ENCODE measurements around the gene SH3RF3.
A peak's percentile ranks its signal among the peaks of the same experiment; 100 is the strongest.

Gene SH3RF3

DNA sequence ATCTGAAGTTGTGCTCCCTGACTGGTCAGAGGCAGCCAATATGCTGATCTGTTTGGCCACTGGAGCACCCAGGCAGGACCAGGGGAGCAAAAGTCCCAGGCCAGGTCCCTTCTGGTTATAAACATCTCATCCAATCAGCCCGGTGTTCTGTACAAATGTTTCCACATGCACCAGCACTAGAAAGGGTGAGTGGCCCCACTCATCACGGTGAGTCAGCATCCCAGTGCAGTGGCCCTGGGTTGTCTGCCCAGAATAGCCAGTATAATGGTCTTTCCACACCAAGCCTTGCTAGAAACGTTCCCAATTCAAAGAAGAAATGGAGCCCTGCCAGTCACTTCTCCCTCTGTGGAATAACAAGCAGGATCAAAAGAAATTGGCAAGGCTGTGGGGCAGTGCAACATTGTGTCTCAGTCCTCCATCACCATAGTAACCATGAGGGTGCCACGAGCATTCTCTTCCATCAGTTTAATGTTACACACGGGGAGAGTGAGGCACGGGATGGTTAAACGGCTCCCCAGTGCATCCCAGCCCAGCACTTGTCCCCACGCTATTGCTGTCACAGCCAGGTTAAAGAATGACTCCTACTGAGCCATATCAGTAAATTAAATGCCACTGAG, 309.9 kb downstream of the SH3RF3 start:
- no peak for DNase-seq

DNA sequence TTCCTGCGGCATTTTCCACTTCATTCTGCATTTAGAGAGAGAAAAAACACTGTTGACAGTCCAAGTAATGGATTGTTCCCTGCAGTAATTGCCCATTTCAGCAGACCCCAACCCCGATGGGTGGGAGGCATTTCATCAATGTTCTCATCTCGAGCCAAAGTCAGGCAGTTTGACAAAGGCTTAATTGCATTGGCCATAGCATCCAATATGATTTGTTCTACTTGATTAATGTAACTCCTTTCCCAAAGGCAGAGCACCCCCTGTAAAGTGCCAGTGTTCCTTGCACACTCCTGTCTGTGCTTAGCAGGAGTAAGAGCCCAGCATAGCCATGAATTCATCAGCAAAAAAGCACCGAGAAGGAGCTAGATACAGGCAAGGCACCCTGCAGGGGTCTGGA, 310.4 kb downstream of the SH3RF3 start:
- DNase-seq = no peak

DNA sequence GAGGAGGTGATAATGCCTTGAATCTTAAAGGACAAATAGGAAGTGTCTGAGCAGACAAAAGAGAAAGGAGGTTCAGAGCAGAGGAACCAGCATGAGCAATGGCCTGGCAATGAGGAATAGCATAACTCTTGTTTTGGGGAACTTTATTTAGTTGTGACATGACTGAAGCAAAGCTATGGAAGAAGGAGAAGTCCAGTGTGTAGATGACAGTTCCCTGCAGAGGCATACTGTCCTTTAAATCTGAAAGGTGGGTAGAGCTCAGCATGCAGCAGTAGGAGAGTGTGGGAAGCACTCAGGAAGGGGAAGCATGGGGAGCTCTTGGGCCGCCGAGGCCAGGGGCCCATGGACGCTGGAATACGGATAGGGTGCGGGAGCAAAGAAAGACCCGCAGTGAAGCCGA, 311.0 kb downstream of the SH3RF3 start:
- DNase-seq = no peak

DNA sequence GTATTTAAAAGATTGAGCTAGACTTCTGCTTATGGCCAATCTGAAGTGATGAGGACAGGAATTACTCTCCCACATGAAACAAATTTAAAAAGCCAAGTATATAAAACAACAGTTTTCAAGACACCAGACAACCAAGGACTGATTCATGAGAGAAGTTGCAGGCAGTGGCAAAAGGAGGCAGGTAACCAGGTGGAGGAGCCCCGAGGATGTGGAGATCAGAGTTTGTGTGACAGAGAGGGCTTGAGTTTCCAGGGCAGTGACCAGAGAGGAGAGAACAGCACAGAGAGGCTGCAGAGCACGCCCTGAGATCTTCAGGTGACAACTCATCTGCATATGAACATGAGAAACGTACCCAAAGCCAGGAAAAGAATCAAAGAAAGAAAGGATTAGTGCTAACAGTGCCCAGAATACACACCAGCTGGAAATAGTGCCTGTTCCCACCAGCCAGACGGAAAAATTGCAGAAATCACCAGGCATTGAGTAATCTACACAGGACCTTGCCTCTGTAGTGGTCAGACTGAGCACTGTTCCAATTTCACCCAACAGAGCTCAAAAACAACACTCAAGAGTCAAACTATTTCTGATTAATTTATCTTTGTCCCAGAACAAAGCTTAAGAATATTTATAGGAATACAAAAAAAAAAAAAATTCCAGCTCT, 311.6 kb downstream of the SH3RF3 start:
- no peak for DNase-seq

DNA sequence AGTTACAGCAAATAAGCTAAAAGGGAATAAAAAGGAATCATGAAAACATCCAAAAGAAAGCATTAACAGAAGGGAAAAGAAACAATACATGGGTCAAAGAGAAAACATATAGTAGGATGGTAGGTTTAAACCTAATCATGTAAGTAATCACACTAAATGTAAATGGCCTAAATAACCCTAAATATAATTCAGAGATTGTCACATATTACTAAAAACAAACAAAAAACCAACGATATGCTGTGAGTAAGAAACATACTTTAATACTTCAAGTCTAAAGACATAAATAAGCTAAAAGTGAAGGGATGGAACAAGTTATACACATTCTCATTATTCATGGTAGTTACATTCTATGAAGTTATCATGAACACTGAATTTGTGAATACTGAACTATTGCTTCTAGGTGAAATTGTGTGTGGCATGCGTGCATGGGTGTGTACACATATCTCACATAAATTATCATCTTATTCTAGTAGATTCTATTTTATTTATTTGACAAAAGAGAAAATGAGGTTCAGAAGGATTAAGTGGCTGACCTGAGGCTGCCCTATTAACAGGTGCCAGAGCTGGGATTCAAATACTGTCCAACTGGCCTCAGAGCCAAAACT, 313.8 kb downstream of the SH3RF3 start:
- DNase-seq = no peak

DNA sequence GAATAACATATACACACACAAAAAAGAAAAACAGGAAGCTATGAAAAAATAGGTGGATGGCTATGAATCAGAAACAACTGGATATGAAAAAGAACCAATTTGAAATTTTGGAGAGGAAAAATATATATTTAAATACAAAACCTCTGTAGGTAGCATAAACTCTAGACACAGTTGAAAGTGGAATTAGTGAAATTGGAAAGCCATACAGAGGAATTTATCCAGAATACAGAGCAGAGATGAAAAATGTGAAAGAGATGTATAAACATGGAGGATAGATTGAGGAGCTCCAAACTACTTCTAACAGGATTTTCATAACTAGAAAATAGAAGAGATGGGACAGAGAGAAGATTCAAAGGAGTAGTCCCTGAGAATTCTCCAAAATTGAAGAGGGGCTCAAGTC, 315.9 kb downstream of the SH3RF3 start:
- DNase-seq = no peak

DNA sequence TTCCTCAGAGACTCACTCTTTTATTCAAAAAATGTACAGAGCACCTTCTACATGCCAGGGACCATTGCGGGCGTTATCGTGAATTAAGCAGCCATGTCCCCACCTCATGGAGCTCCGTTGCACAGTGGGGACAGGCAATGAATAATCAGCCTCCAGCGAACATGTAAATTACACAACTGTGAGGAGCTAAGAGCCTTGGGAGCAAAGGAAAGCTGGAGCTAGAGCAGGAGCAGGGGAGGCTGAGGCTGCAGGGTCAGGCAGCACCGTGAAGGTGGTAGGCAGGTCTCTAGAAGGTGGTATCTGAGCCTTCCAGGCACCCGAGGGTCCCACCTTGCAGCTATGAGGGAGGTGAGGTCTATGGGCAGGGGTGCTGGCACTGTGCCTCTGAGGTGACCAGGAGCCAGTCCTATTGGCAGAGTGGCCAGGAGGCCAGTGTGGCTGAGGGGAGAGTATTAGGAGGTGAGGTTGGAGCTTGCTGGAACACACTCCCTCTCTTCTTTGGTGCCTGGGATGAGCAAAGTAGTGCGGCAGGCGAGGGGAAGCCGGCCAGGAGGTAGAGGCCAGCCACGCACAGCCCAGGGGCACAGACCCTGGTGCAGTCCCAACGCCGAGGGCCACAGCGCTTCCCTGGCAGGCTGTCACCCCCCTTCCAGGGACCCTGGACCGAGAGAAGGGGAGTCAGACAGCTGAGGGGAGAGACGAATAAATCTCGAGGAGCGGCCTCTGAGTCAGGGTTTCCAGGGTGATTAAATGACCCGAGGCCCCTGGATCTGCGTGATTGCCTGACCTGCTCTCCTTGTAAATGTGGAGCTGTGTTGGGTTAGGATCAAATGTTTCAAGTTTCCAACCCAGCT, 317.5 kb downstream of the SH3RF3 start:
- DNase-seq = peak; percentile 56

DNA sequence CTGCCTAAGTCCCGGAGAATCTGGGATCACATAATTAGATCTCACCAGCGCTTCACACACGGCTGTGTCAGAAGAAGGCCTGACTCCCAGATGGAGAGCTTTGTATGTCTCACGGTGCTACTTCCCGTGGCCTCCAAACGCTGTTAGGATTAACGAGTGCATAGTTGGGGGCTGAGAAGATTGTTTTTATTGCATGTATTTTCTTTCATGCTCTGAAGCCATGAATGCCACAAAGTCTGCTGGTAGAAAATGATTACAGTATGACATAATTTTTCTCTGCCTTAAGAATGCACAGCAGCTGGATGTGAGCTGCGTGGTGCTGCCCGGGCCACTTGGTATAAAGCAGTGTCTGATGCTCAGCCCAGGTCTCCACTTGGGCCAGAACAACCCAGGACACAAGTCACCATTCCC, 318.3 kb downstream of the SH3RF3 start:
- peak; percentile 56 for DNase-seq

DNA sequence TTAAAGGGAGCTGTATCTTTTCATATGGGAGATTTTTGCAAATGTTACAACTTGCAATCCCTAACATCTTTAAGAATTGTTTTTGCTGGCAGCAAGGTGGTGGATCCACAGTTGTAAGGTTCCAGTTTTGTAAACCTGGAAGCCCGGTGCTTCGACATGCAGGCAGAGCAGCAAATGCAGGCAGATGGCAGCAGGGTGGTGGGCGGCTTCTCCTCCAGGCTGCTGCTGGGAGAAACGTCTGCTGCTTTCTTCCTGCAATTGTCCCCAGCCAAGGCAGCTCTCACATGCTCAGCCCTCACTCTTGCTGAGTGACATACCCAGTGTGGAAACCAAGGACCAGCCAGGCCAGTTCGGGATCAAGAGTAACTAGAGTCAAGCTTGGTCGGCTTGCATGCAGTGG, 318.8 kb downstream of the SH3RF3 start:
- DNase-seq = no peak

DNA sequence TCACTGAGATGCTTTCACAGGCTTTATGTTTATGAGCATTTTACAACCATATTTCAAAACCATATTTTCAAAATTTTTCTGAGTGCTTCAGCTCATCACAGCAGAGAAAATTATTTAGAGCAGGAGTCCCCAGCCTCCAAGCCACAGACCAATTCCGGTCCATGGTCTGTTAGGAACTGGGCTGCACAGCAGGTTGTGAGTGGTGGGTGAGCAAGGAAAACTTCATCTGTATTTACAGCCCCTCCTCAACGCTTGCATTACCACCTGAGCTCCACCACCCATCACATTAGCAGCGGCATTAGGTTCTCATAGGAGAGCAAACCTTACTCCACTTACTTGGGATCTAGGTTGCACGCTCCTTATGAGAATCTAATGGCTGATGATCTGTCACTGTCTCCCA, 319.2 kb downstream of the SH3RF3 start:
- DNase-seq = no peak

DNA sequence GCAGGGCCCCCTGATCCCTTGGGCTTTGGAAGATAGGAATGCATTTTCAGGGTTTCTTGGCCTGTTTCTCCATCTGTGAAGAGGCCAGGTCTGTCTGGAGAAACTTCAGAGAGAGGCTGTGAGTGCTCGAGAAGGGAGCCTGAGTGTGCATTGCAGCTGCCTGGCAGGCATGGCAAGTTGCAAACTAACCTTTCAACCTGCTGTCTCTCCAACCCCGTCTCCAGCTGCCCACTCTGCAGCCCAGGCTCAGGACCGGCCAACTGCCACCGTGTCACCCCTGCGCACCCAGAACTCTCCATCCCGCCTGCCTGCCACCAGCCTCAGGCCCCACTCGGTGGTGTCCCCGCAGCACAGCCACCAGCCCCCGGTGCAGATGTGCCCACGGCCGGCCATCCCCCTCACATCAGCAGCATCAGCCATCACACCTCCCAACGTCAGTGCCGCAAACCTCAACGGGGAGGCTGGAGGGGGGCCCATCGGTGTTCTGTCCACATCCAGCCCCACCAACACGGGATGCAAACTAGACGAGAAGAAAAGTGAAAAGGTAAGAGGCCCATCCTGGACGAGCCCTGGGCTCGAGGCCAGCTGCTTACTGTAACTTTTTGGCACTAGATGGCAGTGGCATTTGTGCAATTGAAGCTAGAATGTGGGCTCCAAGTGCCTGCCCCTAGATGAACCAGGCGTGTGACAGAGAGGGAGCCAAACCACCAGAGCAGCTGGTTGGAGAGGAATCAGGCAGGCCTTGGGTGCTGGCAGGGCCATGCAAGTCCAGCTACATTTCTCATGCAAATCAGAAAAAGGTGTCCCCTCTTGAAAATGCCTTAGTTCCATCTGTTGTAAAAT, 320.2 kb downstream of the SH3RF3 start:
- no peak for DNase-seq

DNA sequence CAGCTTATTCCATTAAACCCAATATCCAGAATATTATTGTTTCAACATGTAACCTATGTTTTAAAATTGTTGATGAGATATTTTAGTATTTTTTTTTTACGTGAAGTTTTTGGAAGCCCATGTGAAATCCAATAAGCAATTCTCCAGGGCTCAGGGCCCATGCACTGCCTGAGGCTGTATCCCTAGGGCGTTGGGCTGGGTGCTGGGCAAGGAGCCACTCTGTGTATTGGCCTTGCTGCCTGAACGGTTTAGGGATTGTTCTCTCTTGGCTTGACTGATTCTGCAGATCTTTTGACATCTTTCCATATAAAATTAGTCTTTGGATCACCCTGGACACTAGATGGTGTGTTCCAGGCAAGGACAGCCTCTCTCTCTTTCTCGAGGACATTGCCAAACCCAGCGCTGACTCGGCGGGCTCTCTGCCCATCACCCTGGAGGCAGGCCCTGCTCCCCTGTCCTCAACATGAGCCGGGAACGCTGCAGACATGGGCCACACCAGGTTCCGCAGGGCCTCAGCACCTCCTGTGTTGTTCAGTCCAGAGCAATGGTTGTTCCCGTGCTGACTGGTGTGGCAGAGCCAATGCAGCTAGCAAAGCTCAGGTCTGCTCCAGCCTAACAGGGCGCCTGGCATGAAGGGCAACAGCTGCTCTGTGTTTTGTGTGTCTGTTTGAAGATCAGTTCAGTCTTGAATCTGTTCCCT, 321.7 kb downstream of the SH3RF3 start:
- no peak for DNase-seq

DNA sequence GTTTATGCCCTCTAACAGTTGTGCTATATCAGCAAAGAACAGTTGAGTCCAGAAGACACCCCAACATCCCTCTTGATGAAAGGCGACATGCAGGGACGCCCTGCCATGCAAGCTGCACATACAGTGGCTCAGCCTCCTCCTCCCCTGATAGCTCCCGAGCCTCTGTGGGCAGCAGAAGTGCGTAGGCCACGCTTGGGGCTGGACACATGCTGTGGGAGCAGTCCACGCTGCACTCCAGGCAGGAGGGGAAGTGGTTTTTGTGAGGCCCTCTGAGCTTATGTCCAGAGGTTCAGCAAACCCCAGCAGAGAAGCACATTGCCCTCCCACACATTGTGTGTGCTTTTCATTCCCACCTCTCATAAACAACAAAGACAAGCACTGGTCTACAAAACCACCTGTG, 322.7 kb downstream of the SH3RF3 start:
- DNase-seq = no peak

DNA sequence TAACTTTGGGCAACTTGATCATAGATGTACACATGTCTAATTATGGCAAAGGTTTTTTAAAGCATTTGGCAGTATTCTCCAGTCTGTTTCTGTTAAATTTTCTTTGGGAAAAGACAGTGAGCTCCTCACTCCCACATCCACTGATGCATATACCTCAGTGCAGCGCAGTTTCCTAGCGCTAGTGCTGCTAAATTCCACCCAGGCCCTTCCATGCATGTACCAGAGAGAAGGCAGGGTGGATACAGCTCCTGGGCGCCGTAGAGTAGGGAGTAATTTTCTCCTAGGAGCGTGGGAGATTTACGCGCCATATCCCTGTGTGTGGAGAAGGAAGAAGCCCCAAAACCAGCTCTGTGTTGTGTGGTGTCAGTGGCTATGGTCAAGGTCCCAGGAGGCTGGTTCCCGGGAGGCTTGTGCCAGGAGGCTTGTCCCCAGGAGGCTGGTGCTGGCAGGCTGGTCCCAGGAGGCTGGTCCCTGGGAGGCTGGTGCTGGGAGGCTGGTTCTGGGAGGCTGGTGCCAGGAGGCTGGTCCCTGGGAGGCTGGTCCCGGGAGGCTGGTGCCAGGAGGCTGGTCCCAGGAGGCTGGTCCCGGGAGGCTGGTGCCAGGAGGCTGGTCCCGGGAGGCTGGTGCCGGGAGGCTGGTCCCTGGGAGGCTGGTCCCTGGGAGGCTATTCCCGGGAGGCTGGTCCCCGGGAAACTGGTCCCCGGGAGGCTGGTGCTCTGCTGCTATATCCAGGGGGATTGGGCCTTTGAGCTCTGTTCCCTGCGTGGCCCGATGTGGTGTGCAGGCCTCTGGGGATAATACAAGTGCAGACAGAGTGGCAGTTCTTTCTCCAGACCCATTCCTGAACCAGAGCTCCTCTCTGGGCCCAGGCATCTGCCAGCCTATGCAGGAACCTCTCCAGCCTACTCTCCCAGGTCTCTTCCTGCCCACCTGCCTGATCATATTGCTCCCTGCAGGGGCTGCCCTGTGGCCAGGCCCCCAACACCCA, 323.6 kb downstream of the SH3RF3 start:
- no peak for DNase-seq

DNA sequence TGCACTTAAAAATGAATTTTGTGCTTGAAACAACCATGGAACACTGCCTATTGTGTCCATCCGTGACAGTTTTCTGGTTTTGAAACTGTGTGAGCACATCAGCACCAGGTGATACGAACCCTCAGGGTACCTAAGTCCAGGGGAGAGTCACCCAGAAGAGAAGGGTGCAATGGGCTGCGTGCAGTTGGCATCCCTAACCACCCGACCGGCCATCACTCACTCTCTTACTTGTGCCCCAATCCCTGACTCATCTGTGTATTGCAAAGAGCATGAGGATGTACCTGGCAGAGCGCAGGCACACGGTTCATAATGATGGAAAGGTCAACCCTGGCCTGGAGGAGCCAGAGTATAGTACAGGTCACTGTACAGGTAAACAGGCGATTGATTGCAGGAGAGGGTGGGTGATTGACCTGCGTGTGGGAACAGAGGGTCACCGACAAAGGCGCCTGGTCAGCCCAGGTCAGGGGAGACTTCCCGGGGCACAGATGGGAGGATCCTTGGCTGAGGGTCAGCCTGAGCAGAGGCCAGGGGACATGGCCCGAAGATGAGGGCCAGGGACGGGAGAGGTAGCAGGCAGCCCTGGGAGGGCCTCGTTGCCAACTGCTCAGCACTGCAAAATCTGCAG, 324.5 kb downstream of the SH3RF3 start:
- no peak for DNase-seq

DNA sequence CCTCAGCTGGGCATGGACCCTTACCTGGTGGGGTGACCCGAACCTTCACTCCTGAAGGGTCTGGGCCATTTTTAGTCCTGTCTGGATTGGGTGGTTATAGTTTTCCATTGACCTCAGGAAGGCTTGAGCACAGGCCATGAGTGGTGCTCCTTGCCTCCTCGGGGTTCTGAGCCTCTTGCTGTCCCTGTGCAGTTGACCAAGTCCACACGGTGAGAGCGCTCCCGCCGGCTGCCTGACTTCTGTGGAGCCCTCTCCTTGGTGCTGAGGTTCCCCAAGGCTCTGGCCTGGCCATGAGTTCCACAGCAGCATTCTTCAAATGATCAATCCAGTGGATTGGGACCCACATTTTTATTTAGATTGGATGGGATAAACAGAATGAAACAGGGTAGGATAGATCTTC, 325.3 kb downstream of the SH3RF3 start:
- no peak for DNase-seq

DNA sequence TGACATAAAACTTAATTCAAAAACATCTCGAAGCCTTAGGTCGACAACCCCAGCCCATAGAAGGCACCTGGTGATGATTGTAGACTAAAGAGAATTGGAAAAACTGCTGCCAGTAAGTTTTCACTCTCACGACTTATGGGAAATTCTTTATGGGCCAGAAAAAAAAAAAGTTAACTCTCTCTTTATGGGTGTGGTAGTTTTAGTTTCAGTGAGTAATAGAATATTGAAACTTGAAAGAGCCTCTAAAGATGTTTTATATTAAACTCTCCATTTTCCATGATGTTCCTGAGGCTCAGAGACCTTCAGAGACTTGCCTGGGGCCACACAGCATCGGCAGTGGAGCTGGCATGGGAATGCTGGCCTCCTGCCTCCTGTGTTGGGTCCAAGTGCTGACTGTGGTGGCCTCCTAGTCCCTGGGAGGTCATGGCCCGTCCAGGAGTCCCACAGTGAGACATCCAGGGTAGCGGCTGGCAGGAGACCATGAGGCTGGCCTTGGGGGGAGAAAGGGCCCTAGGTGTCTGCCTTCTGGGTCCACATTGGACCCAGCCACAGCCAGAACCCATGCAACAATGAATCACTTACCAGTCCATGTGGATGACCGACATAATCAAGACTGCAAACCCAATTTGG, 325.9 kb downstream of the SH3RF3 start:
- no peak for DNase-seq

DNA sequence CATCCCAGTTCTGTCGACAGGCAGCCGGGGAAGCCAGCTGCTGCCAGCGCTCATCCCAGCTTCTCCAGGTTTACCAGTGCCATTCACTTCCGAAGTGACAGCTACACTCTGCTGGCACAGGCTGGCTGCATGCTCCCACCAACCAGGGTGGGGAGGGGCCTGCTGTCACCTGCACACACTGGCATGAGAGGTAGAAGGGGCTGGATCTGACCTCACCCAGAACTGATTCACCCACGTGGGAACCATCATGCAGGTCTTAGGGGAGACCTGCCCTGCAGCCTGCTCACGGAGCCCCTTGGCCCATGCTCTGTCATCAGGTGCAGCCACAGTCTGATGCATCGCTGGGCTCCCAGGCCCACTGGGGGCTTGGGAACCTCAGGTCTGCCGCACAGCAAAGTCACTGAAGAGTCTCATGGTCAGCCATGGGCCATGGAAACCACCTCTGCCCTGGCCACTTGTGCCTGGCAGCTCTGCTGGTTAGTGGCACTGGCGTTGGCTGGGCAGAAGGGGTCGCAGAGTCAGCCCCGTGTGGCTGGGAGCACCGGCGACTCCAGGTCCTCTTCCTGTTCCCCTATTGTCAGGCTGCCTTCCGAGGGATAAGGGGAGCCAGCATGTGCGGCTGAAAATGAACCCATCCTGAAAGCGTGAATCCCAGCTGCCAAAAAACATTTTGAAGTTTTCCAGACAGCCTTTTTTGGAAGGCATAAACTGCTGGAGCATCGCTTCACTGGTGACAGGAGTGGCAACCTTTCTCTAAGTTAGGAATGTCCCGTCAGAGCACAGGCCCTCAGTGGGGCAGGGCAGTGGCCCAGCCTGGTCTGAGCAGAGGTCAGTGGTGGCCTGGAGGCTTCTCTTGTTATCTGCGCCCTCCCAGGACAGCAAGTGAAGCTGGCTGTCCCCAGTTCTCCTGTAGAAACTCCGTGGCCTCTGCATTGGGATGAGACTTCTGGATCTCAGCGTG, 327.0 kb downstream of the SH3RF3 start:
- no peak for DNase-seq

All from right kidney (tissue), 1 donor.